GM18526 (cell line): Measurements from ENCODE around the gene ZNF330.

Experiments used
- POLR2A ChIP-seq: IDR thresholded peaks from 3 replicates; pipeline ENCODE4 v1.6.1; 2011; ENCODE audit not compliant: insufficient read length; ENCODE audit errors: extremely low read depth

The ZNF330 gene

GRCh38 chr4:141216002-141216761 lies 4.5 kb upstream of the ZNF330 start:
- TF ChIP-seq POLR2A: no peak

DNA sequence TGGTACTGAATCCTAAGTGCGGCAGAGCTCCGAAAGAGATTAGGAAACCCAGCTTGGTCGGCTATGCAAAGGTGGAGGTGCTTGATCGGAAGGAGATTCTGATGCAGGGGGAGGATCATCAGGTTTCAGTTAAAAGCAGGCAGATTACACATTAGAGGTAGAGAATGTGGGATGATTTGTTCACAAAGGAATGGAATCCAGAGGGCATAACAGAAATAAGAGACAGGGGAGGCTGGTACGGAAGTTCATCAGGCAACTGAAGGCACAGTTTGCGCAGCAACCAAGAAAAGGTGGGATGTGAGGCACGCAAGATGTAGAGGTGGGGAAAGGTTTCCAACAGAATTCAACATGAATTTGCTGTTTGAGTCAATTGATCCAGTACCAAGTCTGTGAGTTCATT lies 424 bp upstream of the ZNF330 start:
- TF ChIP-seq POLR2A: no peak

GRCh38 chr4:141223418-141223817 lies 2.7 kb downstream of the ZNF330 start:
- TF ChIP-seq POLR2A: no peak

DNA sequence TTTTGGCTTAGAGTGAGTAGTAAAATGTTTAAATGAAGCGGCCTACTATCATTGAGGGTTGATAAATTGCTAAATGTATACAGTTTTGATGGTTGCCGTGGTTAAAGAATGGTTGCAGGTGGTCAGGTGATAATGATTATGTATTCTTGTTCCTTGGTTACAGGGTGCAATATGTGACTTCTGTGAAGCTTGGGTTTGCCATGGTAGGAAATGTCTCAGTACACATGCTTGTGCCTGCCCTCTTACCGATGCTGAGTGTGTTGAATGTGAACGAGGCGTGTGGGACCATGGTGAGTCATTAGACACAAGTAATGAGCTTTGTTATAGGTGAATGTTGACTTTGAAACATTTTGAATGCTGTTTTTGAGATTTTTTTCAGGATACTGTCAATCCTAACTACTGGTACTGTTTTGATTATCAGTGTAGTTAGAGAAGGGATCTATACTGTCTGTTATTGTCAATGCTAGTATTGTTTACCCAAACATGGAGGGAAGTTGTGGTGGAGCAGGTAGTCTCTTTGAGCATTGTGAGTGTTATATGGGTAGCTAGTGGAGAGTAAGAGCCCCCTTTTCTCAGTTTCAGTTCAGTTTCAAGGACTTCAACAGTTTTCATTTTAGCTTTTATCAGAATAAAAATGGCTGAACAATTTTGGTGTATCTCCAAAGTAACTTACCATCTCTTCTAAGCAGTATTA lies 8.9 kb downstream of the ZNF330 start:
- TF ChIP-seq POLR2A: no peak

DNA sequence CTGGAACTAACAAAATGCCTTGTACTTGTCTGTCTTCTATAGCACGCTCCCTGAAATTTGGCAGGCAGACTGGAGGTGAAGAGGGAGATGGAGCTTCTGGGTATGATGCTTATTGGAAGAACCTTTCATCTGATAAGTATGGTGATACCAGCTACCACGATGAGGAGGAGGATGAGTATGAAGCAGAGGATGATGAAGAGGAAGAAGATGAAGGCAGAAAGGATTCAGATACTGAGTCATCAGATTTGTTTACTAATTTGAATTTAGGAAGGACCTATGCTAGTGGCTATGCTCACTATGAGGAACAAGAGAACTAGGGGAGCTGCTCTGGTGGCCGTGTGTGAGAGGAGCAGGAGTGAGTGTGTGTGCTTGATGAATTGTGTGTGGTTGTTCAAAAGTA lies 13.0 kb downstream of the ZNF330 start:
- no peak for TF ChIP-seq POLR2A

GRCh38 chr4:141238186-141238585 lies 17.5 kb downstream of the ZNF330 start:
- TF ChIP-seq POLR2A: no peak

DNA sequence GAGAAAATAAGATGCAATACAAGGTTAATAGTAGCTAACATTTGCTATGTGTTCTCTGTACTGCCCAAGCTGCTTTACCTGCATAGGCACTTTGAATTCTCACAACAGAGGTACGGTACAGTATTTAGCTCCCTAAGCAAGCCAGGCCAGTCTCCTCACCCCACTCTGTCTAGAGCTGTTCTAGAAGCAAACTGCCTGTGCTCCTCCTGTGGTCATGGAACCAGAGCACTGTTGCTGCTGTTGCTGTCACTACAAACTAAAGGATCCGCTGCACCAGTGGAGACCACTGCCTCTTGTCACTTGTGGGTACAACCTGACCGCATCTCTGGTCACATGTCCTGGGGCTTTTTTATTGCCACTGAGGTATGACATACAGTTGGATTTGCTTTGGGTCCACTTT lies 19.6 kb downstream of the ZNF330 start:
- TF ChIP-seq POLR2A: no peak

DNA sequence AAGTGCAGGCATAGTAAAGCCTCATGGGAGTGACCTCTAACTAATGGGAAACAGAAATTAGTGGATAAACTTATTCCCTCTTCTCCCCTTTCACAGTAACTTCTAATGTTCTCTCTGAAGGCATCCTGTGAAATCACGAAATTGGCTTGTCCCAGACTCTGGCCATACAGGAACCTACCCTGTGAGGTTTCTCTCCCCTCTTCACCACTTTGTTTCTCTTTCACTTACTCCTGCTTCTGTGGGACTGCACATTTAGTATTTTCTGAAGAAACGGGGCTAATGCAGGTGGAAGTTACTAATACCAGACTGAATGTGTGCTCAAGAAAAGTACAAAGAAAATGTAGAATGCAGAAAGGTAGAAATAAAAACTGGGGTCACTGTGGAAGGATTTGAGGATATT lies 20.0 kb downstream of the ZNF330 start:
- TF ChIP-seq POLR2A: no peak

GRCh38 chr4:141241986-141242385 lies 21.3 kb downstream of the ZNF330 start:
- TF ChIP-seq POLR2A: no peak

DNA sequence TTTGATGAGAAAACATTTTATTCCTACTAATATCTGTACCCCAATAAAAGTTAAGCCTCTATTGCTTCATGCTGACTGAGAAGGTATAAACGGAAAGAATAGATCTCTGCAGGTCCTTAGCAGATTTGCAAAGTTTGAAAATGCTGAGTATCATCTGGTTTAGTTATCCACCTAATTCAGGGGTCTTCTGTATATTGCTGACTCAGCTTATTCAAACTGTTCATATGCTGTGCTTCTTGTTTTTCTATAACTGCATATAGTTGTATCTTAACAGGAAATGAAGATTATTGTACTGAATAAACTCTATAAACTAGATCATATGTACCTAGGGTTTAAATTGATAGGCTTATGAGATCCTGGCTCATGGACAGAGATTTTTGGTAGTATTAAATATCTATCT lies 23.7 kb downstream of the ZNF330 start:
- TF ChIP-seq POLR2A: no peak

DNA sequence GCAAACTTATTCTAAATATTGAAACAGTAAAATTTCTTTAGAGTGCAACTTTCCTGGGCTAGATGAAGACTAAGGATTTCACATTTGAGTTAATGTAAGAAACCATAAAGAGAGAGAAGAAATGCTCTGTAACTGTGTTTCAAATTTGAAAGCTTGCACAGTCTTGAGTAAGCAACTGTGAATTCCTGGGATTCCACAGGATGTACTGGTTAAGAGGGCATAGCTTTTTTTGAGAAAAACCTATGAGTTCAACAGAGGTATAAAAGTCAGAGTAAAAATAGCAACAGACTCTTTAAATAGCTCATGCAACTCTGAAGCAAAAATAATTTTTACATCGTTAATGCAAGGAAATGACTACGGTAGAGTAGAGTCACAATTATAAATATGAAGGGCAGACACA lies 25.5 kb downstream of the ZNF330 start:
- TF ChIP-seq POLR2A: no peak

- TF ChIP-seq POLR2A: no peak
These were observed 26.2 kb downstream of the ZNF330 start for GRCh38 chr4:141246683-141247429.

DNA sequence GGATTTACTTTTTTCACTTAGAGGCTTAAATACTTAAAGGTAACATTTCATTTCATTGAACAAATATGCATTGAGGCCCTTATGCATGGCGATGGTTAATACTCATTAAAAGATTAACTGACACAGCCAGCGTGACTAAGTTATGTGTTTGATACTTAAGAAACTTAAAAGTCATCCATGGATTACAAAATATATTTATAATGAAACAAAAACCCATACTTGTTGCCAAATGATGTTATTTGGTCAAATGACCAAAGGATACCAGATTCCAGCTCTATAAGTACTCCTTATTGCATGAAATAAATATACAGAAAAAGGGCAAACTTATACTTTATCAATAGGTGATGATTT lies 26.7 kb downstream of the ZNF330 start:
- no peak for TF ChIP-seq POLR2A

DNA sequence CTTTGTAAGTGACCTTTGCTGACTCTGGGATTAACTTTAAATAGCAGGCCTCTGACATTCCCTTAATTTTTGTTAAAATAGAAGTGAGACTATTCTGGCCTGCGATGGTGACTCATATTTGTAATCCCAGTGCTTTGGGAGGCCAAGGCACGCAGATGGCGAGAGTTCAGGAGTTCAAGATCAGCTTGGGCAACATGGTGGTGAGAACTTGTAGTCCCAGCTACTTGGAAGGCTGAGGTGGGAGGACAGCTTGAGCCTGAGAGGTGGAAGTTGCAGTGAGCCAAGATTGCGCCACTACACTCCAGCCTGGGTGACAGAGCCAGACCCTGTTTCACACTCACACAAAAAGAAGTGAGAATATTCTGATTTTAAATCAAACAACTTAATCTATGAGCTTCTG lies 27.3 kb downstream of the ZNF330 start:
- no peak for TF ChIP-seq POLR2A

DNA sequence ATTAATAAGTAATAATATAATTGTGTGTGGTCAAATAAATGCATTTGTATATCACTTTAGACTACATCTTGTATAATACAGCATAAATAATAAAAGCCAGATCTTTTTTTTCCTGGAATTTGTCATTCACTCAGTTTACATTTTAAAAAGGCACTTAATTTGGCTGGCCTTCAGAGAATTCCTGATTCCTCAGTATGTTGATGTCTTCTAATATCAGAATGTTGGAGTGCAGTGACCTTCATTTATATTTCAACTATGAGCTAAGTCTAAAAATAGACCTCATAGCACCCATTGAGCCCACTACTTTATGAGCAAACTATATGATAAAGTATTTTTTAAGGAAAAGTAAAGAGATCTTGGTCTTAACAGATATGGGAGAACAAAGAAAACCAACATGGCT lies 27.8 kb downstream of the ZNF330 start:
- TF ChIP-seq POLR2A: no peak

- no peak for TF ChIP-seq POLR2A
These were observed 33.6 kb downstream of the ZNF330 start for GRCh38 chr4:141254326-141254725.
